Fibroblast of pulmonary artery (primary cell): Measurements from ENCODE around the gene ARPC1A.

Source experiments
- DNase-seq: peaks from one replicate; pipeline ENCODE4 v3.0.0-alpha.2; 2010; ENCODE audit warnings: low read depth
- H3K4me3 ChIP-seq: replicated peaks from 2 replicates; pipeline ENCODE4 v1.5.1; 2011; ENCODE audit warnings: low read depth, mild to moderate bottlenecking, control low read depth, low read length, moderate library complexity
- CTCF ChIP-seq: IDR thresholded peaks from 2 replicates; pipeline ENCODE4 v1.5.1; 2011; ENCODE audit warnings: mild to moderate bottlenecking, control low read depth, low read length, inconsistent platforms; ENCODE audit errors: missing control alignments

The ARPC1A gene

GRCh38 chr7:99369767-99370391 is 44.2 kb downstream of the ARPC1A start:
- DNase-seq: peak; percentile 55
- TF ChIP-seq CTCF: no peak
- H3K4me3 ChIP-seq: no peak overlapping the region

DNA sequence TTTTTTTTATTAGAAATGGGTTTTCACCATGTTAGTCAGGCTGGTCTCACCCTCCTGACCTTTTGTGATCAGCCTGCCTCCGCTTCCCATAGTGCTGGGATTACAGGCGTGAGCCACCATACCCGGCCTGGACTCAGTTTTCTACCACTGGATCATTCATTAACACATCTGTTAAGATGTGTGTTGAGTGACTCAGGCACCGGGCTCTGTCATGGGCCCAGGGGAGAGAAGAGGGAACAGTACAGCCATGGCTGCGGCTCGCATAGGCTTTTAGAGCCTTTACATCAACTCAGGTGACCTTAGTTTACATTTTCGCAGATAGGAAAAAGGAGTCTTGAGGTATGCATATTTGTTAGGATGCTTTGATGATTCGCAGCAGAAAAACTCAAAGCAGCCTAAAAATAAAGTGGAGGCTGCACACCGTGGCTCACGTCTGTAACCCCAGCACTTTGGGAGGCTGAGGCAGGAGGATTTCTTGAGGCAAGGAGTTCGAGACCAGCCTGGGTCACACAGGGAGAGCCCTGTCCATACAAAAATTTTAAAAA is 45.8 kb downstream of the ARPC1A start:
- no peak overlapping the region for H3K4me3 ChIP-seq
- no peak for DNase-seq

GRCh38 chr7:99372275-99373090 is 46.8 kb downstream of the ARPC1A start:
- H3K4me3 ChIP-seq: no peak overlapping the region
- TF ChIP-seq CTCF: no peak
- no peak for DNase-seq

More for the DNA sequence above, 45.8 kb downstream of the ARPC1A start:
- TF ChIP-seq CTCF: no peak

GRCh38 chr7:99373091-99374066 is 47.7 kb downstream of the ARPC1A start:
- DNase-seq: no peak
- no peak for TF ChIP-seq CTCF
- H3K4me3 ChIP-seq: peak overlapping the region; percentile 70

- DNase-seq: peak; percentile 75
- H3K4me3 ChIP-seq: peak within 1 kb of the TSS; percentile 70
- TF ChIP-seq CTCF: no peak
These were observed 48.7 kb downstream of the ARPC1A start, which contains the start of gene ARPC1B for GRCh38 chr7:99374111-99375064. Gene ARPC1B, plus strand, starts transcription at chr7:99374730. Its CDS starts 10,985 bp downstream, at chr7:99385715.
